ENCODE data around the gene ZNF735. TPM values are rescaled to one million over a fixed set of nuclear protein-coding genes. Genes with fewer than 3 reads are reported as not detected.
"Not testable (repeated sequence)": the region's sequence is repeated elsewhere in the genome, so short reads cannot be mapped to it uniquely, and the experiment has no call there.

ZNF735 gene
- total RNA-seq, 8 experiments from 2014 or later = 0.28 TPM; not detected in 7

GRCh38 chr7:64192775-64193174 lies 14.2 kb upstream of the ZNF735 start:
- Histone ChIP-seq H3K27ac (no peak overlapping the region), H3K4me1 (replicated peaks in 1 of 2) (no peaks in the 10 kb centered on the region), H3K4me3 (no peak overlapping the region)
- WGBS, 10 experiments = 0 to 100% (median 47%) methylated on average over 1 to 3 of the region's 8 CpGs; no CpG with 5 or more reads in 6 of the 10 experiments
- no peak for ATAC-seq (replicated peaks in 6 of 8)
- in situ Hi-C loops (cut with MboI; ENCODE audit: low pct_unique_long_range_greater_than_20kb in 2 of 9, low sequenced_read_pairs in 9 of 9, unreplicated experiment in 9 of 9) = loop anchor here in 1 of 9 experiments (25.0 kb wide), 1 partner anchor 420 kb away; no protein-coding TSS in a partner anchor

GRCh38 chr7:64219710-64220298 lies 12.8 kb downstream of the ZNF735 start:
- H3K27ac ChIP-seq; H3K4me1 ChIP-seq (replicated peaks in 1 of 2); in situ Hi-C loops (cut with MboI; ENCODE audit: low pct_unique_long_range_greater_than_20kb in 2 of 9, low sequenced_read_pairs in 9 of 9, unreplicated experiment in 9 of 9); ATAC-seq (replicated peaks in 6 of 8); H3K4me3 ChIP-seq: not testable (repeated sequence)
- WGBS, 10 experiments = 0 to 68% (median 20%) methylated on average over 1 to 5 of the region's 5 CpGs; no CpG with 5 or more reads in 2 of the 10 experiments

GRCh38 chr7:64223366-64223765 lies 16.4 kb downstream of the ZNF735 start:
- WGBS, 10 experiments = 0 to 20% (median 0%) methylated on average over 1 to 2 of the region's 2 CpGs; no CpG with 5 or more reads in 5 of the 10 experiments
- in situ Hi-C loops (cut with MboI; ENCODE audit: low pct_unique_long_range_greater_than_20kb in 2 of 9, low sequenced_read_pairs in 9 of 9, unreplicated experiment in 9 of 9) = no loop called here
- no peak overlapping the region for H3K27ac ChIP-seq
- H3K4me3 ChIP-seq = no peak overlapping the region
- no peak for ATAC-seq (replicated peaks in 6 of 8)
- H3K4me1 ChIP-seq (replicated peaks in 1 of 2) = no peaks in the 10 kb centered on the region

- H3K4me1 ChIP-seq (replicated peaks in 1 of 2); in situ Hi-C loops (cut with MboI; ENCODE audit: low pct_unique_long_range_greater_than_20kb in 2 of 9, low sequenced_read_pairs in 9 of 9, unreplicated experiment in 9 of 9); H3K27ac ChIP-seq; H3K4me3 ChIP-seq; ATAC-seq (replicated peaks in 6 of 8): not testable (repeated sequence)
- WGBS, 10 experiments = 17% methylated on average over 1 of the region's 1 CpG; no CpG with 5 or more reads in 9 of the 10 experiments
These were observed 21.2 kb downstream of the ZNF735 start, which contains the start of gene ZNF679 for GRCh38 chr7:64228174-64228573. Gene ZNF679 (plus strand): TSS chr7:64228474. CDS start chr7:64249118, 20,644 bp downstream.

GRCh38 chr7:64266341-64266919 lies 59.4 kb downstream of the ZNF735 start:
- Histone ChIP-seq H3K4me1 (replicated peaks in 1 of 2) (no peaks in the 10 kb centered on the region), H3K4me3 (no peak overlapping the region), H3K27ac (no peak overlapping the region)
- WGBS, 10 experiments = 17 to 100% (median 51%) methylated on average over 1 of the region's 1 CpG; no CpG with 5 or more reads in 4 of the 10 experiments
- in situ Hi-C loops (cut with MboI; ENCODE audit: low pct_unique_long_range_greater_than_20kb in 2 of 9, low sequenced_read_pairs in 9 of 9, unreplicated experiment in 9 of 9) = no loop called here
- ATAC-seq (replicated peaks in 6 of 8) = no peak

Other genes starting within 250 kb of the ZNF735 start
- gene ZNF722, start 208.4 kb upstream of the ZNF735 start, total RNA-seq = under 1 TPM in 1 of 8 experiments, not detected in 7; 0.20 TPM
- gene ZNF727, start 161.8 kb upstream of the ZNF735 start, total RNA-seq = under 1 TPM in 1 of 8 experiments, not detected in 7; 0.05 TPM
- gene ZNF679, start 21.3 kb downstream of the ZNF735 start, total RNA-seq = under 1 TPM in 3 of 8 experiments, not detected in 5; 0.28 to 0.43 (median 0.35) TPM
- 10 to 100 TPM in 2 of 8 experiments, 1 to 10 TPM in 3, under 1 TPM in 3; 0.08 to 28.9 (median 1.6) TPM for gene ZNF736, start 106.8 kb downstream of the ZNF735 start, total RNA-seq